HCT116 (cell line): Measurements from ENCODE around the gene ACTR3. TPM values are rescaled to one million over a fixed set of nuclear protein-coding genes. Genes with fewer than 3 reads are reported as not detected.

Source experiments
- ATAC-seq: fragments of 200-7000 bp; cut with Tn5 transposase; 2 replicates; pipeline ENCODE4 v1.9.1; 2020; ENCODE audit warnings: mild to moderate bottlenecking, moderate library complexity
- BruUV-seq: library from RNA; stranded (reverse); fragments of 400-500 nt; replicated peaks from 2 replicates; lab custom pipeline; 2021; lab: Mats Ljungman, UMichigan
- CTCF ChIA-PET: fragments of 300-600 bp; sonication (Branson Sonifier 250); formaldehyde crosslinking; loops from one replicate; lab custom pipeline; 2021; ENCODE audit warnings: antibody characterized with exemption; lab: Charles Lee
- POLR2A ChIA-PET: fragments of 300-600, 350-600 bp; sonication (Branson Sonifier 250); formaldehyde crosslinking; loops from one replicate; lab custom pipeline; 2021; ENCODE audit warnings: antibody characterized with exemption; lab: Charles Lee
- RAD21 ChIA-PET, 2 experiments: fragments of 300-600 bp; sonication (Branson Sonifier 250); formaldehyde crosslinking; loops; one replicate each; lab custom pipeline; 2023; ENCODE audit warnings: low total read pairs in 2 of 2; ENCODE audit not compliant: uncharacterized antibody in 2 of 2, unreplicated experiment in 2 of 2, low non-redundant PET in 1 of 2; lab: Charles Lee
- DNase-seq: peaks from one replicate; pipeline ENCODE4 v3.0.0-alpha.2; 2010; ENCODE audit warnings: low read depth, low spot score
- H2AFZ ChIP-seq: fragments of 200-600 bp; shearing (Covaris generic), sonication (generic); 2 replicates; pipeline ENCODE4 v1.6.1; 2017; ENCODE audit warnings: low read depth, mixed run types, mixed read lengths, antibody characterized with exemption, low read length; ENCODE audit not compliant: poor library complexity, severe bottlenecking
- H3K27ac ChIP-seq: 2 replicates; pipeline ENCODE4 v1.5.1; 2012; ENCODE audit warnings: low read depth, low read length
- H3K27me3 ChIP-seq: fragments of 200-600 bp; sonication (generic); 2 replicates; pipeline ENCODE4 v1.6.1; 2016; ENCODE audit warnings: mixed run types, low read length, mixed read lengths; ENCODE audit not compliant: insufficient read depth
- H3K36me3 ChIP-seq, 2 experiments: fragments of 200-500 bp in 1 of 2; fragments of 200-600 bp in 1 of 2; sonication (Bioruptor generic) in 1 of 2; sonication (generic) in 1 of 2; 2 replicates each; pipeline versions ENCODE4 v1.5.1 to v1.6.1; 2014 to 2016; ENCODE audit warnings: low read length in 2 of 2, inconsistent platforms in 1 of 2, mixed read lengths in 1 of 2, mixed run types in 1 of 2; ENCODE audit not compliant: insufficient read depth in 2 of 2, control insufficient read depth in 1 of 2
- H3K4me1 ChIP-seq, 2 experiments: fragments of 200-600 bp in 1 of 2; sonication (generic) in 1 of 2; 2 replicates each; pipeline versions ENCODE4 v1.5.1 to v1.6.1; 2012 to 2017; ENCODE audit warnings: low read length in 2 of 2, inconsistent platforms in 1 of 2, mild to moderate bottlenecking in 1 of 2, mixed read lengths in 1 of 2, mixed run types in 1 of 2, moderate library complexity in 1 of 2; ENCODE audit not compliant: insufficient read depth in 2 of 2, control insufficient read depth in 1 of 2
- H3K4me2 ChIP-seq: fragments of 200-600 bp; sonication (generic); 2 replicates; pipeline ENCODE4 v1.6.1; 2017; ENCODE audit warnings: mixed run types, low read length, mixed read lengths
- H3K4me3 ChIP-seq, 2 experiments: fragments of 200-600 bp in 1 of 2; sonication (generic) in 1 of 2; replicated peaks in 1 of 2; 2 replicates each; pipeline ENCODE4 v1.5.1; 2011 to 2016; ENCODE audit warnings: low read length in 2 of 2, control low read depth in 1 of 2, low read depth in 1 of 2, mild to moderate bottlenecking in 1 of 2, mixed read lengths in 1 of 2, mixed run types in 1 of 2
- H3K79me2 ChIP-seq: fragments of 200-600 bp; sonication (generic); 2 replicates; pipeline ENCODE4 v1.6.1; 2017; ENCODE audit warnings: mild to moderate bottlenecking, mixed run types, low read length, moderate library complexity, mixed read lengths; ENCODE audit not compliant: insufficient read depth
- H3K9ac ChIP-seq: fragments of 200-600 bp; sonication (generic); 2 replicates; pipeline ENCODE4 v1.6.1; 2016; ENCODE audit warnings: low read length, mixed read lengths
- H3K9me2 ChIP-seq: fragments of 200-600 bp; sonication (generic), shearing (Covaris generic); 2 replicates; pipeline ENCODE4 v1.6.1; 2017; ENCODE audit warnings: mixed run types, mild to moderate bottlenecking, moderate library complexity; ENCODE audit not compliant: insufficient read depth
- H3K9me3 ChIP-seq, 2 experiments: fragments of 200-500 bp in 1 of 2; fragments of 200-600 bp in 1 of 2; sonication (Bioruptor generic) in 1 of 2; sonication (generic) in 1 of 2; 2 replicates each; pipeline ENCODE4 v1.6.1; 2014 to 2017; ENCODE audit warnings: low read length in 2 of 2, mixed read lengths in 2 of 2, inconsistent platforms in 1 of 2, low read depth in 1 of 2, mild to moderate bottlenecking in 1 of 2, mixed run types in 1 of 2, moderate library complexity in 1 of 2; ENCODE audit not compliant: control insufficient read depth in 1 of 2, insufficient read depth in 1 of 2
- H4K20me1 ChIP-seq: fragments of 200-600 bp; sonication (generic), shearing (Covaris generic); 2 replicates; pipeline ENCODE4 v1.6.1; 2017; ENCODE audit warnings: mixed run types, mild to moderate bottlenecking, moderate library complexity; ENCODE audit not compliant: insufficient read depth
- CBX3 ChIP-seq: IDR thresholded peaks from 2 replicates; pipeline ENCODE4 v1.6.1; 2012; ENCODE audit warnings: low read depth
- CTCF ChIP-seq, 3 experiments: fragments of 200-600 bp in 1 of 3; sonication (generic) in 1 of 3; IDR thresholded peaks in 2 of 3; conservative IDR thresholded peaks in 1 of 3; 2 replicates each; pipeline ENCODE4 v1.5.1; 2012 to 2017; ENCODE audit warnings: low read depth in 2 of 3, low read length in 2 of 3, antibody characterized with exemption in 1 of 3, borderline replicate concordance in 1 of 3, control low read depth in 1 of 3, mild to moderate bottlenecking in 1 of 3, mixed read lengths in 1 of 3, mixed run types in 1 of 3, moderate library complexity in 1 of 3; ENCODE audit not compliant: insufficient read depth in 1 of 3
- EZH2phosphoT487 ChIP-seq: fragments of 200-600 bp; IDR thresholded peaks from 2 replicates; pipeline ENCODE4 v1.6.1; 2018; ENCODE audit warnings: antibody characterized with exemption, borderline replicate concordance
- FOSL1 ChIP-seq: IDR thresholded peaks from 2 replicates; pipeline ENCODE4 v1.6.1; 2012; ENCODE audit warnings: low read depth
- JUND ChIP-seq: IDR thresholded peaks from 2 replicates; pipeline ENCODE4 v1.6.1; 2012
- MAX ChIP-seq: IDR thresholded peaks from 2 replicates; pipeline ENCODE4 v1.6.1; 2012
- REST ChIP-seq: IDR thresholded peaks from 2 replicates; pipeline ENCODE4 v1.6.1; 2012; ENCODE audit warnings: low read depth
- SIN3A ChIP-seq: IDR thresholded peaks from 2 replicates; pipeline ENCODE4 v1.6.1; 2012; ENCODE audit warnings: low read depth
- SRF ChIP-seq: IDR thresholded peaks from 2 replicates; pipeline ENCODE4 v1.6.1; 2012; ENCODE audit warnings: low read depth
- TCF7L2 ChIP-seq: IDR thresholded peaks from 2 replicates; pipeline ENCODE4 v1.7.0; 2011; ENCODE audit warnings: borderline replicate concordance, inconsistent platforms; ENCODE audit not compliant: insufficient read depth, insufficient read length; ENCODE audit errors: extremely low read depth
- ZFX ChIP-seq: fragments of 450-650 bp; IDR thresholded peaks from 2 replicates; pipeline ENCODE4 v1.6.1; 2017
- intact Hi-C: fragments of 100-400 bp; cut with micrococcal nuclease; formaldehyde crosslinking; loops from 2 replicates; pipeline ENCODE4 v1.10.0; 2022
- total RNA-seq: library from RNA; stranded (reverse); gene quantifications from one replicate; pipeline ENCODE4 v1.2.1, GENCODE V29; 2021; ENCODE audit not compliant: unreplicated experiment

ACTR3 gene
- total RNA-seq, 1 experiment from 2014 or later, result 232 TPM

GRCh38 chr2:113873867-113874266 is 16.0 kb upstream of the ACTR3 start:
- Histone ChIP-seq H3K27me3 (no peaks in the 10 kb centered on the region), H3K4me3 (no peak overlapping the region), H3K36me3 (no peaks in the 10 kb centered on the region), H3K4me1 (peaks cover 28 to 34% of the 10 kb centered on the region in 2 experiments), H3K4me2 (no peak overlapping the region), H3K27ac (no peak overlapping the region), H3K9me3 (no peaks in the 10 kb centered on the region), H3K79me2 (no peaks in the 10 kb centered on the region), H3K9me2 (no peaks in the 10 kb centered on the region), H3K9ac (no peak overlapping the region), H4K20me1 (no peaks in the 10 kb centered on the region), H2AFZ (no peak overlapping the region)
- RAD21 ChIA-PET, result no interaction called here
- POLR2A ChIA-PET, result no interaction called here
- BruUV-seq, result no TSS peak
- TF ChIP-seq REST, result no peak
- ATAC-seq, result no peak
- CTCF ChIA-PET, result no interaction called here
- intact Hi-C loops, result no loop called here
- no peak for DNase-seq

- ChIA-PET POLR2A (no interaction called here), RAD21 (no interaction called here)
- BruUV-seq, result no TSS peak
- TF ChIP-seq REST (no peak), MAX (no peak), FOSL1 (no peak), JUND (no peak), CTCF (IDR thresholded peaks at IDR 0.05 in 2 of 3, conservative IDR thresholded peaks at IDR 0.05 in 1 of 3; ENCODE audit: borderline replicate concordance in 1 of 3, insufficient read depth in 1 of 3, low read depth in 2 of 3, low read length in 2 of 3) (no peak), SIN3A (no peak), CBX3 (no peak), EZH2phosphoT487 (no peak), SRF (no peak), ZFX (no peak), TCF7L2 (no peak)
Measured at GRCh38 chr2:113875135-113875534, 14.8 kb upstream of the ACTR3 start.

More at GRCh38 chr2:113875135-113875534, 14.8 kb upstream of the ACTR3 start:
- CTCF ChIA-PET, result no interaction called here
- Histone ChIP-seq H3K4me2 (no peak overlapping the region), H2AFZ (no peak overlapping the region), H3K4me1 (peaks cover 36 to 39% of the 10 kb centered on the region in 2 experiments), H3K4me3 (no peak overlapping the region), H4K20me1 (no peaks in the 10 kb centered on the region), H3K36me3 (no peaks in the 10 kb centered on the region), H3K9ac (no peak overlapping the region), H3K27ac (no peak overlapping the region), H3K79me2 (no peaks in the 10 kb centered on the region), H3K27me3 (no peaks in the 10 kb centered on the region), H3K9me2 (no peaks in the 10 kb centered on the region), H3K9me3 (no peaks in the 10 kb centered on the region)
- intact Hi-C loops, result no loop called here
- no peak for DNase-seq
- no peak for ATAC-seq
